ENCODE data around the gene SLC25A12.

The SLC25A12 gene, protein sequence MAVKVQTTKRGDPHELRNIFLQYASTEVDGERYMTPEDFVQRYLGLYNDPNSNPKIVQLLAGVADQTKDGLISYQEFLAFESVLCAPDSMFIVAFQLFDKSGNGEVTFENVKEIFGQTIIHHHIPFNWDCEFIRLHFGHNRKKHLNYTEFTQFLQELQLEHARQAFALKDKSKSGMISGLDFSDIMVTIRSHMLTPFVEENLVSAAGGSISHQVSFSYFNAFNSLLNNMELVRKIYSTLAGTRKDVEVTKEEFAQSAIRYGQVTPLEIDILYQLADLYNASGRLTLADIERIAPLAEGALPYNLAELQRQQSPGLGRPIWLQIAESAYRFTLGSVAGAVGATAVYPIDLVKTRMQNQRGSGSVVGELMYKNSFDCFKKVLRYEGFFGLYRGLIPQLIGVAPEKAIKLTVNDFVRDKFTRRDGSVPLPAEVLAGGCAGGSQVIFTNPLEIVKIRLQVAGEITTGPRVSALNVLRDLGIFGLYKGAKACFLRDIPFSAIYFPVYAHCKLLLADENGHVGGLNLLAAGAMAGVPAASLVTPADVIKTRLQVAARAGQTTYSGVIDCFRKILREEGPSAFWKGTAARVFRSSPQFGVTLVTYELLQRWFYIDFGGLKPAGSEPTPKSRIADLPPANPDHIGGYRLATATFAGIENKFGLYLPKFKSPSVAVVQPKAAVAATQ

DNA sequence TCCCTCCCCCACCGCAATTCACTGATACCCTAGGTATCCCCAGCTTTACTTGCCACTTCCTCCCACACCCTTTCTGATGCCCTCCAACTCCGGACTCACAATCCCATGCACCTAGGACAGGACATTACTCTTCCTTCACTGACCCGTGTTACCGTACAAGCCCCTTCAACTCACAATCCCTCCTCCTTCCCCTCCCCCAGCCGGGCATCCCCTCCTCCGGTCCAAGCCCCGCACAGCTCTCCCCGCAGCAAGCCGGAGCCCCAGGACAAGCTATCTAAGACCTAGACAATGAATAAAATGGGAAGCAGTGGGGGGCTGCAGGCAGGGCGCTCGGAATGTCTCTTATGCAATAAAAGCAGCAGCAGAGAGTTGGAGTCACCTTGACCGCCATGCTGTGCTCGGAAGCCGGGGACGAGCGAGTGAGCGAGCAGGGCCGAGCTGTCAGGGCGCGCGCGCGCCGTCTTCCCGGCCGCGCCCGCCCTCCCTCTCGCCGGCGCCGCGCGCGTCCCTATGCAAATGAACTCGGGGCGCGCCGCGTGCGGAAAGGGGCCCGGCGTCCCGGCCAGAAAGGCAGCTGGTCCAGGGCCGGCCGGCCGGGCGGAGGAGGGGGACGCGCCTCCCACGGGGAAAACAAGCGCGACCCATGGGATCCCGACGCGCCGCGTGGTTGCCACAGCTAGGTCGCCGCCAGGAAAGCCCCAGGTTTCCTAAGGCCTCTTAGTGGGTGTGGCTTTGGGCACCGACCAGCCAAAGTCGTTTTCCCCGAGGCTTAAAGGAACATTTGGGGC is at the start of gene SLC25A12:
Gene SLC25A12, minus strand, starts transcription at position 421 of the 788 bp plus-strand sequence. Its CDS starts 30 bp downstream, at position 391.
- Mint-ChIP-seq H3K27me3 (no peaks in the 10 kb centered on the region), H3K36me3 (ENCODE audit: low read depth) (peaks cover 26% of the 10 kb centered on the region), H3K4me3 (peak within 1 kb of the TSS; percentile 97), H3K27ac (peak within 1 kb of the TSS; percentile 92), H3K9me3 (no peaks in the 10 kb centered on the region), H3K4me1 (ENCODE audit: low read depth) (peaks cover 36% of the 10 kb centered on the region)

- Mint-ChIP-seq H3K4me1 (ENCODE audit: low read depth) (peaks cover 25% of the 10 kb centered on the region), H3K27ac (no peak overlapping the region), H3K27me3 (no peaks in the 10 kb centered on the region), H3K36me3 (ENCODE audit: low read depth) (peaks cover 31% of the 10 kb centered on the region), H3K4me3 (no peak overlapping the region), H3K9me3 (no peaks in the 10 kb centered on the region)
Measured at GRCh38 chr2:171941316-171941699, 47.3 kb upstream of the SLC25A12 start.

GRCh38 chr2:171939743-171940071 is 45.7 kb upstream of the SLC25A12 start:
- H3K9me3 Mint-ChIP-seq = no peaks in the 10 kb centered on the region
- H3K27me3 Mint-ChIP-seq = no peaks in the 10 kb centered on the region
- no peak overlapping the region for H3K4me3 Mint-ChIP-seq
- no peak overlapping the region for H3K27ac Mint-ChIP-seq
- peaks cover 35% of the 10 kb centered on the region for H3K36me3 Mint-ChIP-seq (ENCODE audit: low read depth)
- H3K4me1 Mint-ChIP-seq (ENCODE audit: low read depth) = peaks cover 25% of the 10 kb centered on the region

DNA sequence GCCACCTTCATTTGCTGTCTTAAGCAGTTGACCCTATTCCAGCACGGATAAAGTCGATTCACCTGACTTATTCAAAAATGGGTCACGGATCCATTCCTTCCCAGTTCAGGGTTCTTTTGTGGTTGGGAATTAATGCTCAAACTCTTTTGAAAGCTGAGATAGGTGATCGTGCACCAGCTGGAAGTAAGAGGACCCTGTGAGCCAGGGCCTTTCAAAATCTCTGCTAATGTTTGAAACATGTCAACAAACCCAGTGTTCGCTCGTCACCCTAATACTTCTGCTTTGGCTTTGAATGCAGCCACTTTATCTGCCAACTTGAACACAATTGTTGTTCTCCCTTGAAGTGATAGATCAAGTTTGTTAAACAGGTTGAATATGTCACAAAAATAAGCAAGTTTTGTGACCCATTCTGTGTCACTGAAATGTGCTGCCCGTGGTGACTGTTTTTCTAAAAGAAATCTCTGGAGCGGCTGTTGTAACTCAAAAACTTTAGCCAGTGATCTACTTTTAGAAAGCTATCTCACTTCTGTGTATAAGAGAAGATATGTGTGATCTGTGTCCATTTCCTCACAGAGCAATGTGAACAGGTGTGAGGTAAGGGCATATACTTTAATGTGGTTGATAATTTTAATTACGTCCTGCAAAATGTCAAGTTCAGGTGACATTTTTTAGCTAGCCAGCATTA is 45.2 kb upstream of the SLC25A12 start:
- no peaks in the 10 kb centered on the region for H3K9me3 Mint-ChIP-seq

GRCh38 chr2:171930385-171930784 is 36.3 kb upstream of the SLC25A12 start:
- no peak overlapping the region for H3K27ac Mint-ChIP-seq
- H3K27me3 Mint-ChIP-seq = no peaks in the 10 kb centered on the region
- peaks cover 72% of the 10 kb centered on the region for H3K36me3 Mint-ChIP-seq (ENCODE audit: low read depth)
- peaks cover 57% of the 10 kb centered on the region for H3K4me1 Mint-ChIP-seq (ENCODE audit: low read depth)
- H3K9me3 Mint-ChIP-seq = no peaks in the 10 kb centered on the region
- no peak overlapping the region for H3K4me3 Mint-ChIP-seq

More for the DNA sequence above, 45.2 kb upstream of the SLC25A12 start:
- Mint-ChIP-seq H3K27me3 (no peaks in the 10 kb centered on the region), H3K4me3 (no peak overlapping the region), H3K27ac (no peak overlapping the region), H3K36me3 (ENCODE audit: low read depth) (peaks cover 38% of the 10 kb centered on the region), H3K4me1 (ENCODE audit: low read depth) (peaks cover 28% of the 10 kb centered on the region)

- Mint-ChIP-seq H3K9me3 (no peaks in the 10 kb centered on the region), H3K4me1 (ENCODE audit: low read depth) (peaks cover 63% of the 10 kb centered on the region), H3K27me3 (no peaks in the 10 kb centered on the region), H3K36me3 (ENCODE audit: low read depth) (peaks cover 39% of the 10 kb centered on the region), H3K27ac (no peak overlapping the region), H3K4me3 (peak overlapping the region; percentile 99)
Measured at GRCh38 chr2:171924170-171924942, 30.3 kb upstream of the SLC25A12 start.

DNA sequence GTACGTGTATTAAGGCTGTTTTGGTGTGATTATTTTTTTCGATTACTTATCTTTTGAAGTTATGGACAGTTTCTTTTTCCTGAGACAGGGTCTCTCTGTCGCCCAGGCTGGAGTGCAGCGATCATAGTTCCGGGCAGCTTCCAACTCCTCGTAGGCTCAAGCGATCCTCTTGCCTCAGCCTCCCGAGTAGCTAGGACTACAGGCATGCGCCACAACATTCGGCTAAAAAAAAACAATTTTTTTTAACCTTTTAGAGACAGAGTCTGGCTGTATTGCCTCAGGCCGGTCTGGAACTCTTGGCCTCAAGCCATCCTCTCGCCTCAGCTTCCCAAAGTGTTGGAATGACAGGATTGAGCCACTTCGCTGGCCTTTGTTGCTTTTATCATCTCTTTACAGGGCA is 29.2 kb upstream of the SLC25A12 start:
- Mint-ChIP-seq H3K4me3 (peak overlapping the region; percentile 99), H3K27ac (peak overlapping the region; percentile 97), H3K4me1 (ENCODE audit: low read depth) (peaks cover 51% of the 10 kb centered on the region), H3K27me3 (no peaks in the 10 kb centered on the region), H3K36me3 (ENCODE audit: low read depth) (peaks cover 27% of the 10 kb centered on the region), H3K9me3 (no peaks in the 10 kb centered on the region)

- peaks cover 45% of the 10 kb centered on the region for H3K4me1 Mint-ChIP-seq (ENCODE audit: low read depth)
- H3K27me3 Mint-ChIP-seq = no peaks in the 10 kb centered on the region
- peaks cover 23% of the 10 kb centered on the region for H3K36me3 Mint-ChIP-seq (ENCODE audit: low read depth)
- no peaks in the 10 kb centered on the region for H3K9me3 Mint-ChIP-seq
- H3K4me3 Mint-ChIP-seq = peak within 1 kb of the TSS; percentile 99
- peak within 1 kb of the TSS; percentile 97 for H3K27ac Mint-ChIP-seq
Measured at GRCh38 chr2:171922230-171923022, 28.4 kb upstream of the SLC25A12 start, which contains the start of gene HAT1. Gene HAT1, plus strand, starts transcription at chr2:171922461. Its CDS starts 40 bp downstream, at chr2:171922501.

DNA sequence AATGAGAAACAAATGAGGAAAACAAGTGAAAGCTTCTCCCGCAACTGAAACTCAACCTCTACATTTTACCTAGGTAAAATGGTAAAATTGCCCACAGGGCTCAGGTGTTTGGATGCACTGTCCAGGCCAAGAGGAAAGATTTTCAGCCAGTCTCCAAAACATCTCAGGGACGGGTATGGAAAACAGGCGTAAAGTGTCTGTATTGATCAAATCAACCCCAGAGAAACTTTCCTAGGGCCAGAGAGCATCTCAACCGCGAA is 27.9 kb upstream of the SLC25A12 start:
- H3K9me3 Mint-ChIP-seq = no peaks in the 10 kb centered on the region
- peak overlapping the region; percentile 97 for H3K27ac Mint-ChIP-seq
- no peaks in the 10 kb centered on the region for H3K27me3 Mint-ChIP-seq
- H3K4me1 Mint-ChIP-seq (ENCODE audit: low read depth) = peaks cover 40% of the 10 kb centered on the region
- H3K4me3 Mint-ChIP-seq = peak overlapping the region; percentile 99
- peaks cover 17% of the 10 kb centered on the region for H3K36me3 Mint-ChIP-seq (ENCODE audit: low read depth)

DNA sequence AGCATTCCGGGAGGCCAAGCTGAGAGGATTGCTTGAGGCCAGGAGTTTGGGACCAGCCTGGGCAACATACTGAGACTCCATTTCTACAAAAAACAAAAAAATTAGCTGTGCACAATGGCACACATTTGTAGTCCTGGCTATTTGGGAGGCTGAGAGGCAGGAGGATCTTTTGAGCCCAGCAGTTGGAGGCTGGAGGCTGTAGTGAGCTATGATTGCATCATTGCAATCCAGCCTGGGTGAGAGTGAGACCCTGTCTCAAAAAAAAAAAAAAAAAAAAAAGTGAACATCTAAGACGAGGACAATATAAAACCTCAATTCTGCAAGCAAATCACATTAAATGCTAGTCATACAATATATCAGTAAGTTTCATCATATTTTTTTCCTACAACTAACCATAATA is 25.4 kb upstream of the SLC25A12 start:
- H3K27me3 Mint-ChIP-seq = no peaks in the 10 kb centered on the region
- peaks cover under 1% of the 10 kb centered on the region for H3K36me3 Mint-ChIP-seq (ENCODE audit: low read depth)

DNA sequence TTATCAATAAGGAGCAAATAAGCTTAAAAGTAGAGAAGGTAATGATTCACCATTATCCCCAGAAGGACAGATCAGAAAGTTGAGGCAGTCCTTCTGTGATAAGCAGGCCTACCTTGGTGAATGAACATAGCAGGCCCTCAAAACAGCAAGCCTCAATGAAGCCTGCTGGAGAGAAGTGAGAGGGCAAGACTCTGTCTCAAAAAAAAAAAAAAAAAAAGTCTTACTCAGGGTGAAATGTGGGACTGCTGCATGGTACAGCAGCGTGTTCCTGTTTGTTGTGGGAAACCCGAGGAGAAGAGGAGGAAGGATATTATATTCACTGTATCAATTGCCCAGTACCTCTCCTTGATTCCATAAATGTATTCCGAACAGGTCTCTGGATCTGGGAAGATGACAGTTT is 19.5 kb upstream of the SLC25A12 start:
- Mint-ChIP-seq H3K4me3 (no peak overlapping the region), H3K4me1 (ENCODE audit: low read depth) (no peaks in the 10 kb centered on the region), H3K36me3 (ENCODE audit: low read depth) (no peaks in the 10 kb centered on the region), H3K27me3 (no peaks in the 10 kb centered on the region), H3K27ac (no peak overlapping the region), H3K9me3 (no peaks in the 10 kb centered on the region)

More for the DNA sequence above, 25.4 kb upstream of the SLC25A12 start:
- peaks cover 23% of the 10 kb centered on the region for H3K4me1 Mint-ChIP-seq (ENCODE audit: low read depth)
- H3K4me3 Mint-ChIP-seq = no peak overlapping the region
- no peak overlapping the region for H3K27ac Mint-ChIP-seq
- no peaks in the 10 kb centered on the region for H3K9me3 Mint-ChIP-seq

GRCh38 chr2:171910494-171910893 is 16.4 kb upstream of the SLC25A12 start:
- Mint-ChIP-seq H3K9me3 (no peaks in the 10 kb centered on the region), H3K27ac (no peak overlapping the region), H3K27me3 (no peaks in the 10 kb centered on the region), H3K36me3 (ENCODE audit: low read depth) (no peaks in the 10 kb centered on the region), H3K4me1 (ENCODE audit: low read depth) (no peaks in the 10 kb centered on the region), H3K4me3 (no peak overlapping the region)

DNA sequence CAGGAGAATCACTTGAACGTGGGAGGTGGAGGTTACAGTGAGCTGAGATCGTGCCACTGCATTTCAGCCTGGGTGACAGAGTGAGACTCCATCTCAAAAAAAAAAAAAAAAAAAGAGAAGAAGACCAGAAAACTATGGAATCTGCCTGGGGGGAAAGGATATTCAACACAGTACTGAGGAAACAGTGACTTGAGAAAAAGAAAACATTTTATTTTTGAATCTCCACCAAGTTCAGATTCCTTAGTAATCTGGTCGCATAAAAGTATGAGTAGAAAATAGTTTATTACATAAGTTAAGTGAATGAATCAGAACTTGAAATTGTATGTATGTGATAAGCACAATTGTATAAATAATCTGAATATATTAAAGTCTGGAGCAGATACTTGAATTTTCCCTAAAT is 15.2 kb upstream of the SLC25A12 start:
- Mint-ChIP-seq H3K9me3 (no peaks in the 10 kb centered on the region), H3K4me1 (ENCODE audit: low read depth) (no peaks in the 10 kb centered on the region), H3K4me3 (no peak overlapping the region), H3K27ac (no peak overlapping the region), H3K27me3 (peaks cover 2% of the 10 kb centered on the region), H3K36me3 (ENCODE audit: low read depth) (no peaks in the 10 kb centered on the region)

Measured in stimulated activated naive CD8-positive, alpha-beta T cell treated with anti-CD3 and anti-CD28 coated beads, Interleukin-15, Interleukin-2, amounts not matched to agents 100 ng/mL and 50 ng/mL, for 24 hours (primary cell).